Skin of body (tissue), 2 donors: Measurements from ENCODE around the gene MFNG. TPM values are rescaled to one million over a fixed set of nuclear protein-coding genes. Genes with fewer than 3 reads are reported as not detected.

Experiments
- DNase-seq: peaks from one replicate; lab custom pipeline; 2025; lab: John Stamatoyannopoulos, UW
- total RNA-seq: library from RNA; depleted of rRNA; stranded (reverse); fragments of >200 nt; gene quantifications from one replicate; pipeline ENCODE4 v1.2.3, GENCODE V29; 2014

Gene MFNG
- total RNA-seq, 1 donor from 2014 or later: 2.4 TPM

GRCh38 chr22:37511395-37512104 is 25.4 kb upstream of the MFNG start:
- DNase-seq: no peak

GRCh38 chr22:37510091-37510490 is 23.9 kb upstream of the MFNG start:
- DNase-seq: no peak

GRCh38 chr22:37509059-37509860 is 23.1 kb upstream of the MFNG start:
- DNase-seq: no peak

GRCh38 chr22:37508431-37508992 is 22.3 kb upstream of the MFNG start:
- DNase-seq: no peak

- DNase-seq: no peak
Observed at GRCh38 chr22:37507731-37508130, 21.5 kb upstream of the MFNG start.

- DNase-seq: no peak
Observed at GRCh38 chr22:37505989-37506388, 19.8 kb upstream of the MFNG start.

- DNase-seq: no peak
Observed at GRCh38 chr22:37505565-37505964, 19.4 kb upstream of the MFNG start.

GRCh38 chr22:37504964-37505363 is 18.8 kb upstream of the MFNG start:
- no peak for DNase-seq

- no peak for DNase-seq
Observed at GRCh38 chr22:37503850-37504249, 17.7 kb upstream of the MFNG start.

- DNase-seq: no peak
Observed at GRCh38 chr22:37503183-37503683, 17.0 kb upstream of the MFNG start.

GRCh38 chr22:37502342-37503182 is 16.4 kb upstream of the MFNG start:
- no peak for DNase-seq

- peak; percentile 36 for DNase-seq
Observed at GRCh38 chr22:37501610-37502341, 15.6 kb upstream of the MFNG start.

- no peak for DNase-seq
Observed at GRCh38 chr22:37500745-37501609, 14.8 kb upstream of the MFNG start.

GRCh38 chr22:37499789-37500540 is 13.8 kb upstream of the MFNG start:
- no peak for DNase-seq

GRCh38 chr22:37499027-37499707 is 13.0 kb upstream of the MFNG start:
- DNase-seq: no peak

- no peak for DNase-seq
Observed at GRCh38 chr22:37498289-37498909, 12.2 kb upstream of the MFNG start.

- no peak for DNase-seq
Observed at GRCh38 chr22:37497062-37497599, 10.9 kb upstream of the MFNG start.

GRCh38 chr22:37496651-37497050 is 10.5 kb upstream of the MFNG start:
- DNase-seq: no peak
